ENCODE measurements around the gene KIF12. TPM values are rescaled to one million over a fixed set of nuclear protein-coding genes. Genes with fewer than 3 reads are reported as not detected.
"Not testable (repeated sequence)": the region's sequence is repeated elsewhere in the genome, so short reads cannot be mapped to it uniquely, and the experiment has no call there.

KIF12 gene
- total RNA-seq, 1 donor from 2014 or later, result 0.34 TPM

- TF ChIP-seq EZH2 (IDR thresholded peaks at IDR 0.05; ENCODE audit: insufficient read depth, low read length) (no peak), CTCF (IDR thresholded peaks at IDR 0.05; ENCODE audit: insufficient read depth, low read depth, low read length) (no peak)
- Histone ChIP-seq H2AFZ (ENCODE audit: low read depth, low read length) (no peak overlapping the region), H3K36me3 (ENCODE audit: insufficient read depth, low read length) (no peaks in the 10 kb centered on the region), H3K27ac (ENCODE audit: low read depth, low read length) (no peak overlapping the region), H3K79me2 (ENCODE audit: insufficient read depth, low read length) (no peaks in the 10 kb centered on the region), H3K9me3 (ENCODE audit: insufficient read depth, low read depth, low read length) (peaks cover 7% of the 10 kb centered on the region), H3K4me1 (ENCODE audit: insufficient read depth, low read length) (no peaks in the 10 kb centered on the region), H3K4me2 (ENCODE audit: low read length) (no peak overlapping the region), H3K27me3 (ENCODE audit: insufficient read depth, low read length) (peaks cover 3% of the 10 kb centered on the region), H4K20me1 (ENCODE audit: insufficient read depth, low read length) (no peaks in the 10 kb centered on the region), H3K4me3 (ENCODE audit: insufficient read depth, low read depth, low read length) (no peak overlapping the region), H3K9ac (ENCODE audit: low read length) (no peak overlapping the region)
- H3K4me3 Mint-ChIP-seq (ENCODE audit: unreplicated experiment), result no peak overlapping the region
- no peak overlapping the region for H3K27ac Mint-ChIP-seq (ENCODE audit: unreplicated experiment)
- no peaks in the 10 kb centered on the region for H3K4me1 Mint-ChIP-seq (ENCODE audit: low read depth, unreplicated experiment)
- no peaks in the 10 kb centered on the region for H3K36me3 Mint-ChIP-seq (ENCODE audit: low read depth, unreplicated experiment)
- DNase-seq (ENCODE audit: low read depth) (no peak), FAIRE-seq (no peak)
- H3K27me3 Mint-ChIP-seq (ENCODE audit: low read depth, unreplicated experiment), result peaks cover 46% of the 10 kb centered on the region
- peaks cover 2% of the 10 kb centered on the region for H3K9me3 Mint-ChIP-seq (ENCODE audit: unreplicated experiment)
Observed at GRCh38 chr9:114084282-114085073, 14.6 kb downstream of the KIF12 start.

GRCh38 chr9:114083666-114084065 is 15.4 kb downstream of the KIF12 start:
- H3K27ac ChIP-seq (ENCODE audit: low read depth, low read length), result no peak overlapping the region
- H3K4me1 ChIP-seq (ENCODE audit: insufficient read depth, low read length), result no peaks in the 10 kb centered on the region
- no peaks in the 10 kb centered on the region for H4K20me1 ChIP-seq (ENCODE audit: insufficient read depth, low read length)
- FAIRE-seq (no peak), DNase-seq (ENCODE audit: low read depth) (no peak)
- H3K4me3 ChIP-seq (ENCODE audit: insufficient read depth, low read depth, low read length), result no peak overlapping the region
- H3K9me3 Mint-ChIP-seq (ENCODE audit: unreplicated experiment), result peaks cover 2% of the 10 kb centered on the region
- no peaks in the 10 kb centered on the region for H3K36me3 ChIP-seq (ENCODE audit: insufficient read depth, low read length)
- no peak overlapping the region for H3K4me2 ChIP-seq (ENCODE audit: low read length)
- no peak overlapping the region for H3K9ac ChIP-seq (ENCODE audit: low read length)
- H3K27ac Mint-ChIP-seq (ENCODE audit: unreplicated experiment), result no peak overlapping the region
- TF ChIP-seq CTCF (IDR thresholded peaks at IDR 0.05; ENCODE audit: insufficient read depth, low read depth, low read length) (no peak), EZH2 (IDR thresholded peaks at IDR 0.05; ENCODE audit: insufficient read depth, low read length) (no peak)
- peaks cover 42% of the 10 kb centered on the region for H3K27me3 Mint-ChIP-seq (ENCODE audit: low read depth, unreplicated experiment)
- no peaks in the 10 kb centered on the region for H3K79me2 ChIP-seq (ENCODE audit: insufficient read depth, low read length)
- peaks cover 3% of the 10 kb centered on the region for H3K27me3 ChIP-seq (ENCODE audit: insufficient read depth, low read length)
- H2AFZ ChIP-seq (ENCODE audit: low read depth, low read length), result no peak overlapping the region
- peaks cover 7% of the 10 kb centered on the region for H3K9me3 ChIP-seq (ENCODE audit: insufficient read depth, low read depth, low read length)
- H3K4me3 Mint-ChIP-seq (ENCODE audit: unreplicated experiment), result no peak overlapping the region
- no peaks in the 10 kb centered on the region for H3K4me1 Mint-ChIP-seq (ENCODE audit: low read depth, unreplicated experiment)
- no peaks in the 10 kb centered on the region for H3K36me3 Mint-ChIP-seq (ENCODE audit: low read depth, unreplicated experiment)

- not testable (repeated sequence) for H3K27ac ChIP-seq (ENCODE audit: low read depth, low read length); H3K4me3 Mint-ChIP-seq (ENCODE audit: unreplicated experiment); H3K79me2 ChIP-seq (ENCODE audit: insufficient read depth, low read length); H3K9me3 Mint-ChIP-seq (ENCODE audit: unreplicated experiment); H3K4me1 ChIP-seq (ENCODE audit: insufficient read depth, low read length); H4K20me1 ChIP-seq (ENCODE audit: insufficient read depth, low read length); H3K27ac Mint-ChIP-seq (ENCODE audit: unreplicated experiment); H3K9me3 ChIP-seq (ENCODE audit: insufficient read depth, low read depth, low read length); H3K36me3 Mint-ChIP-seq (ENCODE audit: low read depth, unreplicated experiment); H2AFZ ChIP-seq (ENCODE audit: low read depth, low read length); H3K4me1 Mint-ChIP-seq (ENCODE audit: low read depth, unreplicated experiment); H3K27me3 ChIP-seq (ENCODE audit: insufficient read depth, low read length); H3K36me3 ChIP-seq (ENCODE audit: insufficient read depth, low read length); DNase-seq (ENCODE audit: low read depth); FAIRE-seq; H3K4me2 ChIP-seq (ENCODE audit: low read length); H3K9ac ChIP-seq (ENCODE audit: low read length); H3K4me3 ChIP-seq (ENCODE audit: insufficient read depth, low read depth, low read length)
- H3K27me3 Mint-ChIP-seq (ENCODE audit: low read depth, unreplicated experiment), result peaks cover 35% of the 10 kb centered on the region
Observed at GRCh38 chr9:114082763-114083412, 16.2 kb downstream of the KIF12 start.

Measured in astrocyte (in vitro differentiated cells and primary cell).